ENCODE results near the gene SKAP1. TPM values are rescaled to one million over a fixed set of nuclear protein-coding genes. Genes with fewer than 3 reads are reported as not detected.
"Not testable (repeated sequence)": the region's sequence is repeated elsewhere in the genome, so short reads cannot be mapped to it uniquely, and the experiment has no call there.

SKAP1 gene
- total RNA-seq, 1 donor from 2014 or later: not detected

- peaks cover 10% of the 10 kb centered on the region for H3K27me3 ChIP-seq (ENCODE audit: insufficient read depth, low read length)
- H3K36me3 Mint-ChIP-seq (ENCODE audit: low read depth, unreplicated experiment): no peaks in the 10 kb centered on the region
- H3K27ac ChIP-seq (ENCODE audit: low read depth, low read length): no peak overlapping the region
- H3K4me1 ChIP-seq (ENCODE audit: insufficient read depth, low read length): no peaks in the 10 kb centered on the region
- H3K27ac Mint-ChIP-seq (ENCODE audit: unreplicated experiment): no peak overlapping the region
- H4K20me1 ChIP-seq (ENCODE audit: insufficient read depth, low read length): no peaks in the 10 kb centered on the region
- FAIRE-seq (no peak), DNase-seq (ENCODE audit: low read depth) (no peak)
- H3K9me3 ChIP-seq (ENCODE audit: insufficient read depth, low read depth, low read length): no peaks in the 10 kb centered on the region
- H3K4me2 ChIP-seq (ENCODE audit: low read length): no peak overlapping the region
- TF ChIP-seq EZH2 (IDR thresholded peaks at IDR 0.05; ENCODE audit: insufficient read depth, low read length) (no peak), CTCF (IDR thresholded peaks at IDR 0.05; ENCODE audit: insufficient read depth, low read depth, low read length) (no peak)
- no peaks in the 10 kb centered on the region for H3K79me2 ChIP-seq (ENCODE audit: insufficient read depth, low read length)
- peaks cover 5% of the 10 kb centered on the region for H3K4me1 Mint-ChIP-seq (ENCODE audit: low read depth, unreplicated experiment)
- H3K36me3 ChIP-seq (ENCODE audit: insufficient read depth, low read length): no peaks in the 10 kb centered on the region
- no peak overlapping the region for H3K4me3 ChIP-seq (ENCODE audit: insufficient read depth, low read depth, low read length)
- H3K9ac ChIP-seq (ENCODE audit: low read length): no peak overlapping the region
- H2AFZ ChIP-seq (ENCODE audit: low read depth, low read length): no peak overlapping the region
- no peak overlapping the region for H3K4me3 Mint-ChIP-seq (ENCODE audit: unreplicated experiment)
- H3K27me3 Mint-ChIP-seq (ENCODE audit: low read depth, unreplicated experiment): peaks cover 63% of the 10 kb centered on the region
- peaks cover 4% of the 10 kb centered on the region for H3K9me3 Mint-ChIP-seq (ENCODE audit: unreplicated experiment)
Measured at GRCh38 chr17:48453447-48453846, 23.4 kb upstream of the SKAP1 start.

GRCh38 chr17:48451489-48451888 is 21.5 kb upstream of the SKAP1 start:
- H3K9ac ChIP-seq (ENCODE audit: low read length): no peak overlapping the region
- H2AFZ ChIP-seq (ENCODE audit: low read depth, low read length): no peak overlapping the region
- no peaks in the 10 kb centered on the region for H4K20me1 ChIP-seq (ENCODE audit: insufficient read depth, low read length)
- H3K36me3 ChIP-seq (ENCODE audit: insufficient read depth, low read length): no peaks in the 10 kb centered on the region
- no peak overlapping the region for H3K4me2 ChIP-seq (ENCODE audit: low read length)
- no peak for FAIRE-seq
- H3K4me3 ChIP-seq (ENCODE audit: insufficient read depth, low read depth, low read length): no peak overlapping the region
- Mint-ChIP-seq H3K9me3 (ENCODE audit: unreplicated experiment) (peaks cover 4% of the 10 kb centered on the region), H3K27me3 (ENCODE audit: low read depth, unreplicated experiment) (peaks cover 48% of the 10 kb centered on the region), H3K4me3 (ENCODE audit: unreplicated experiment) (no peak overlapping the region), H3K4me1 (ENCODE audit: low read depth, unreplicated experiment) (peaks cover 4% of the 10 kb centered on the region), H3K36me3 (ENCODE audit: low read depth, unreplicated experiment) (no peaks in the 10 kb centered on the region), H3K27ac (ENCODE audit: unreplicated experiment) (no peak overlapping the region)
- no peak for DNase-seq (ENCODE audit: low read depth)
- no peaks in the 10 kb centered on the region for H3K4me1 ChIP-seq (ENCODE audit: insufficient read depth, low read length)
- H3K27ac ChIP-seq (ENCODE audit: low read depth, low read length): no peak overlapping the region
- no peaks in the 10 kb centered on the region for H3K9me3 ChIP-seq (ENCODE audit: insufficient read depth, low read depth, low read length)
- H3K79me2 ChIP-seq (ENCODE audit: insufficient read depth, low read length): no peaks in the 10 kb centered on the region
- H3K27me3 ChIP-seq (ENCODE audit: insufficient read depth, low read length): peaks cover 10% of the 10 kb centered on the region
- TF ChIP-seq EZH2 (IDR thresholded peaks at IDR 0.05; ENCODE audit: insufficient read depth, low read length): no peak
- TF ChIP-seq CTCF (IDR thresholded peaks at IDR 0.05; ENCODE audit: insufficient read depth, low read depth, low read length): no peak

- not testable (repeated sequence) for H3K27ac ChIP-seq (ENCODE audit: low read depth, low read length); H3K4me3 ChIP-seq (ENCODE audit: insufficient read depth, low read depth, low read length); H3K4me1 Mint-ChIP-seq (ENCODE audit: low read depth, unreplicated experiment); H3K36me3 Mint-ChIP-seq (ENCODE audit: low read depth, unreplicated experiment); H3K9me3 ChIP-seq (ENCODE audit: insufficient read depth, low read depth, low read length); H3K79me2 ChIP-seq (ENCODE audit: insufficient read depth, low read length); H3K27me3 ChIP-seq (ENCODE audit: insufficient read depth, low read length); H3K9ac ChIP-seq (ENCODE audit: low read length); H3K4me2 ChIP-seq (ENCODE audit: low read length); DNase-seq (ENCODE audit: low read depth); H4K20me1 ChIP-seq (ENCODE audit: insufficient read depth, low read length); H3K4me1 ChIP-seq (ENCODE audit: insufficient read depth, low read length); H3K36me3 ChIP-seq (ENCODE audit: insufficient read depth, low read length); H2AFZ ChIP-seq (ENCODE audit: low read depth, low read length); H3K27ac Mint-ChIP-seq (ENCODE audit: unreplicated experiment); FAIRE-seq; H3K9me3 Mint-ChIP-seq (ENCODE audit: unreplicated experiment); H3K4me3 Mint-ChIP-seq (ENCODE audit: unreplicated experiment)
- H3K27me3 Mint-ChIP-seq (ENCODE audit: low read depth, unreplicated experiment): peaks cover 50% of the 10 kb centered on the region
Measured at GRCh38 chr17:48449335-48449734, 19.3 kb upstream of the SKAP1 start.
